Body of pancreas (tissue), 4 donors: ENCODE data around the gene OR2AJ1. TPM values are rescaled to one million over a fixed set of nuclear protein-coding genes. Genes with fewer than 3 reads are reported as not detected.

Source experiments
- ATAC-seq: fragments of 150-250 bp; one replicate; pipeline ENCODE4 v1.9.1; 2016
- DNase-seq, 4 donors: peaks; one replicate each; pipeline ENCODE4 v3.0.0-alpha.2; 2019
- H3K27ac ChIP-seq, 4 donors: fragments of 200-600 bp; sonication (generic); 1 replicate in 3 of 4; 2 replicates in 1 of 4; pipeline versions ENCODE4 v1.5.1 to v1.6.1; 2016 to 2019; ENCODE audit warnings: mild to moderate bottlenecking in 1 of 4, mixed read lengths in 1 of 4, moderate library complexity in 1 of 4
- H3K27me3 ChIP-seq, 2 donors: fragments of 200-600 bp; sonication (generic); one replicate each; pipeline ENCODE4 v1.6.0; 2016; ENCODE audit warnings: mild to moderate bottlenecking in 1 of 2
- H3K36me3 ChIP-seq, 2 donors: fragments of 200-600 bp; sonication (generic); replicated peaks in 1 of 2; 2 replicates each; pipeline ENCODE4 v1.5.1; 2016; ENCODE audit warnings: low read depth in 2 of 2; ENCODE audit not compliant: insufficient read depth in 1 of 2
- H3K4me1 ChIP-seq: fragments of 200-600 bp; sonication (generic); one replicate; pipeline ENCODE4 v1.6.0; 2016
- H3K4me3 ChIP-seq, 2 donors: fragments of 200-600 bp; sonication (generic); 1 replicate in 1 of 2; 2 replicates in 1 of 2; pipeline ENCODE4 v1.5.1; 2016 to 2019
- H3K9me3 ChIP-seq, 3 donors: fragments of 200-600 bp; sonication (generic); 1 replicate in 2 of 3; 2 replicates in 1 of 3; pipeline ENCODE4 v1.5.1; 2016
- CTCF ChIP-seq, 7 experiments: fragments of 450-650 bp in 4 of 7; fragments of 200-600 bp in 3 of 7; sonication (generic) in 3 of 7; IDR thresholded peaks; one replicate each; pipeline ENCODE4 v1.5.1; 2016 to 2019; ENCODE audit warnings: antibody characterized with exemption in 7 of 7
- POLR2A ChIP-seq, 3 donors: fragments of 450-650 bp; IDR thresholded peaks; one replicate each; pipeline ENCODE4 v1.6.1; 2016; ENCODE audit warnings: antibody characterized with exemption in 3 of 3, mild to moderate bottlenecking in 2 of 3
- WGBS, 2 donors: methylation state at CpG; one replicate each; pipeline ENCODE4 v1.1.5; 2017; 5-methylcytosine and 5-hydroxymethylcytosine counted together
- intact Hi-C: fragments of 100-400 bp; cut with DNase I; formaldehyde crosslinking; loops from one replicate; pipeline ENCODE4 v1.15.1; 2023
- total RNA-seq, 2 donors: library from RNA; depleted of rRNA; stranded (reverse); fragments of >200 nt; gene quantifications; one replicate each; pipeline ENCODE4 v1.1.0, GENCODE V29; 2016

OR2AJ1 gene
- total RNA-seq, 2 donors from 2014 or later, result not detected

- 62 to 79% methylated on average over 2 of the region's 2 CpGs for WGBS, 2 donors
- no peak for DNase-seq
- H3K9me3 ChIP-seq, result no peaks in the 10 kb centered on the region
- no peaks in the 10 kb centered on the region for H3K36me3 ChIP-seq
- intact Hi-C loops, result no loop called here
- no peak overlapping the region for H3K4me3 ChIP-seq
- H3K27me3 ChIP-seq, result no peaks in the 10 kb centered on the region
- no peak for TF ChIP-seq POLR2A (IDR thresholded peaks at IDR 0.05)
- TF ChIP-seq CTCF (IDR thresholded peaks at IDR 0.05), result no peak
- H3K27ac ChIP-seq, result no peak overlapping the region
- H3K4me1 ChIP-seq, result no peaks in the 10 kb centered on the region
- ATAC-seq, result no peak
Observed at GRCh38 chr1:247913786-247914185, 10.9 kb upstream of the OR2AJ1 start.

- DNase-seq (no peak), ATAC-seq (no peak)
- Histone ChIP-seq H3K9me3 (no peaks in the 10 kb centered on the region), H3K27ac (no peak overlapping the region), H3K27me3 (no peaks in the 10 kb centered on the region), H3K4me3 (no peak overlapping the region), H3K36me3 (no peaks in the 10 kb centered on the region), H3K4me1 (no peaks in the 10 kb centered on the region)
- 32 to 51% methylated on average over 4 of the region's 4 CpGs for WGBS, 2 donors
- TF ChIP-seq POLR2A (IDR thresholded peaks at IDR 0.05), result no peak
- TF ChIP-seq CTCF (IDR thresholded peaks at IDR 0.05), result no peak
- intact Hi-C loops, result no loop called here
Observed at GRCh38 chr1:247914941-247915662, 9.6 kb upstream of the OR2AJ1 start.

GRCh38 chr1:247919952-247920351 is 4.7 kb upstream of the OR2AJ1 start, which contains the start of gene OR2T8:
OR2T8 (plus strand) TSS chr1:247920252; CDS start chr1:247921018, 766 bp downstream.
- no peak within 1 kb of the TSS for H3K27ac ChIP-seq
- H3K27me3 ChIP-seq, result no peaks in the 10 kb centered on the region
- TF ChIP-seq POLR2A (IDR thresholded peaks at IDR 0.05) (no peak), CTCF (IDR thresholded peaks at IDR 0.05) (no peak)
- H3K9me3 ChIP-seq, result no peaks in the 10 kb centered on the region
- ATAC-seq (no peak), DNase-seq (no peak)
- no peak within 1 kb of the TSS for H3K4me3 ChIP-seq
- intact Hi-C loops, result no loop called here
- no peaks in the 10 kb centered on the region for H3K36me3 ChIP-seq
- H3K4me1 ChIP-seq, result no peaks in the 10 kb centered on the region
- WGBS, 2 donors, result 38 to 67% methylated on average over 2 of the region's 2 CpGs

- Histone ChIP-seq H3K9me3 (no peaks in the 10 kb centered on the region), H3K4me3 (no peak overlapping the region), H3K27ac (no peak overlapping the region), H3K36me3 (no peaks in the 10 kb centered on the region), H3K4me1 (no peaks in the 10 kb centered on the region), H3K27me3 (no peaks in the 10 kb centered on the region)
- DNase-seq (no peak), ATAC-seq (no peak)
- no peak for TF ChIP-seq POLR2A (IDR thresholded peaks at IDR 0.05)
- 43 to 46% methylated on average over 3 of the region's 3 CpGs for WGBS, 2 donors
- intact Hi-C loops, result no loop called here
Observed at GRCh38 chr1:247923941-247924340, 748 bp upstream of the OR2AJ1 start.

- Histone ChIP-seq H3K4me1 (no peaks in the 10 kb centered on the region), H3K9me3 (no peaks in the 10 kb centered on the region), H3K36me3 (no peaks in the 10 kb centered on the region), H3K27ac (no peak overlapping the region), H3K4me3 (no peak overlapping the region), H3K27me3 (no peaks in the 10 kb centered on the region)
- WGBS, 2 donors, result 83 to 90% methylated on average over 8 of the region's 8 CpGs
- no peak for DNase-seq
- no peak for ATAC-seq
- TF ChIP-seq POLR2A (IDR thresholded peaks at IDR 0.05), result no peak
- TF ChIP-seq CTCF (IDR thresholded peaks at IDR 0.05), result no peak
- intact Hi-C loops, result no loop called here
Observed at GRCh38 chr1:247933989-247934388, 9.3 kb downstream of the OR2AJ1 start.
